ENCODE data around the gene TMEM35B.
"Not testable (repeated sequence)": the region's sequence is repeated elsewhere in the genome, so short reads cannot be mapped to it uniquely, and the experiment has no call there.

The TMEM35B gene

DNA sequence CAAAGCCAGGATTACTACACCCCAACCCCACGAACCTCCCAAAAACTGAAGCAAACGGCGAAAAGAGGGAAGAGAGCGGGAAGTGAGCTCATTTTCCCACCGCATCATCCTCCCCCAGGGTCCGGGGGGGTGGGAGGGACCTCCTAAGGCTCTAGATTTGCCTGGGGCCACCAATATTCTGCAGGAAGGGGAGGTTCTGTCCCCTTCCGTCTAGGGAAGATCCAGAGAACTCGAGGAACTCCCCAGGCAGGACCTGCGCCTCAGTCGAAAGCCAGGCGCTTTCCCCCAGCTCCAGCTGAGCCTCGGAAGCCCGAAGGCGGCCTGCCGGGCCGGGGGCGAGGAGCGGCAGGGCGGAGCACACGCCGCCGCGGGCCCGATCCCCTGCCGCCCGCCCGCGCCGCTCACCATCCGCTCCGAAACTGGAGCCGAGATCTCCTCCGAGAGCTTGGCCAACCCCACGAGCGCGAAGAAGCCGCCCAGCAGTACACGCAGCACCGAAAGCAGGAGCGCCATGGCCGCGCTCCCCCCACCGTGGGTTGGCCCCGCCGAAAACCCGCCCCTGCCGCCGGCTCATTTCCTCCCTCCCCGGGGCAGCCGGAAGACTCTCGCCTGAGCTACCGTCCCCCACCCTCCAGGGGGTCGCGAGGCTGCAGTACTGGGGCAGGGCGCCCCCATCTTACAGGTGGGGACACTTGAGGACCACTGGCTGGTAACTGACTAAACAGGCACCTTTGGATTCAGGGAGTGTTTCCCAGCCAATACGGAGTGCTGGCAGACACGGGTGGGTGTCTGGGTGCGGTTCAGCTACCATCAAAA, at the start of gene TMEM35B:
Gene TMEM35B, minus strand, starts transcription at position 555 of the 816 bp plus-strand sequence. Its CDS starts 42 bp downstream, at position 513.
- peak; percentile 43 for DNase-seq (ENCODE audit: low read depth)

DNA sequence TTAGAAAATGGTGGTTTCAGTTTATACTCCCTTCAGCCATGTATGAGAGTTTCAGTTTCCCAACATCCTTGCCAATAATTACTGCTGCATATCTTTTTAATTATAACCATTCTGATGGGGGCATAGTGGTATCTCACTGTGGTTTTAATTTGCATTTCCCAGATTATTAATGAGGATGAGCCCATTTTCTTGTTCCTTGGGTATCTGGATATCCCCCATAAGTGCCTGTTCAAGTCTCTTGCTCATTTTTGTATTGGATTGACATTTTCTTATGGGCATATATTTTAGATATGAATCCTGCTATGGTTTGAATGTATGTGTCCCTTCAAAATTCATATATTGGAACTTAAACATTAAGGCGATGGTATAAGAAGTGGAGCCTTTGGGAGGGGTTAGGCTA, 48.2 kb upstream of the TMEM35B start:
- DNase-seq (ENCODE audit: low read depth) = no peak

DNA sequence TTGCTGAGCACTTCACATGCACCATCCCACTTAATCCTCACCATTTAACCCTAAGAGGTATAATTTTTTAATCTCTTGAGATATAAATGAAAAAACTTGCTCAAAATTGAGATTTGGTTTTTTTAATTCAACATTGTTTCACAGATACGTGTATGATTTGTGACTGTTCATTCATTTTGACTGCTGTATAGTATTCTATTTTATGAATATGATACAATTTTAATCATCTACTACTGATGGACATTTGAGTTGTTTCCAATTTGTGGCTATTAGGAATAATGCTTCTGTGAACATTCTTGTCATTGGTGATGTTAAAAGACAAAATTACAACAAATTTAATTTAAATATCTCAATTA, 47.2 kb upstream of the TMEM35B start:
- no peak for DNase-seq (ENCODE audit: low read depth)

DNA sequence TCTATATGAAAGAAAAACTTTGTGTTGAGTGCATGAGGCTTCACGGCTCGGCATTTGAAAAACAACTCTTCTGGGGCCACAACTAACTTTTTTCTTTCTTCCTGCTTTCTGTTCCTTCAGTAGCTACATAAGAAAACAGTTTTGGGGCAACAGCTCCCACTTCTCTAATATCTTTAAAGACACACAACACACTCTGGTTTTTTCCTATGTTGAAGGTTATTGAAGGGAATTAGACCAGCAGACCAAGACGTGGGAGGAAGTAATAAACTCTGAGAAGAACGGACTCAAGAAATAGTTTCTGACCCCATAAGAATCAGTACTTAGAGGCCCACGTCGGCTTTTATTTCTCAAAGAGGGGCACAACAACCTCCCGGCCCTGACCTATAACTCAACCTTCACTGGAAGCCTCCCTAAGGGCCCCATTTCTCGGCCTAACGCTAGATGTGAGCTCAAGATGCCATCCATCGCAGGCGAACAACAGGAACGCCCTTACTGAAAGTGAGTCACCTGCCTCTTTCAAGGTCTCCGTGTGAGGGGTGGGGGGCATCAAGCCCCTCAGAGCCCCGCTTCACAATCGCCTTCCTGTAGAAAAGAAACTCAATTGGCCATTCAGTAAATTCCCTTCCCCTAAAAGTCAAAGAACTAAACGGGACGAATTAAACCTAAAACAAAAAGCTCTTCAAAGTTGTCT, 45.8 kb upstream of the TMEM35B start:
- peak; percentile 20 for DNase-seq (ENCODE audit: low read depth)

DNA sequence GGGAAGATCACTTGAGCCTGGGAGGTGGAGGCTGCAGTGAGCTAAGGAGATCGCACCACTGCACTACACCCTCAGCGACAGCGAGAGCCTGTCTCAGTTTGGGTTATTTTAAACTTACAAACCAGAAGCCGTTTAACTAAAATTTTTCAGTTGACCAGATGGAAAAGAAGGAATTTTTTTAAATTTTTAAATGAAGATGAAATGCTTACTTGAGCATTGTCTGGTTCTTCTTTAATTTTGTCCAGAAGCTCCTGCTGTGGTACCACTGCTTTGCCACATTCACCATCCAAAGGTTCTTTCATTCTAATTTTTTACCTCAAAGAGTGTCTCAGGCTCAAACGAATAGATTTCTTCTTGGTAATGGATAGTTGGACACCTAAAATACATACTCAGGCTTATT, 45.2 kb upstream of the TMEM35B start:
- DNase-seq (ENCODE audit: low read depth) = no peak

DNA sequence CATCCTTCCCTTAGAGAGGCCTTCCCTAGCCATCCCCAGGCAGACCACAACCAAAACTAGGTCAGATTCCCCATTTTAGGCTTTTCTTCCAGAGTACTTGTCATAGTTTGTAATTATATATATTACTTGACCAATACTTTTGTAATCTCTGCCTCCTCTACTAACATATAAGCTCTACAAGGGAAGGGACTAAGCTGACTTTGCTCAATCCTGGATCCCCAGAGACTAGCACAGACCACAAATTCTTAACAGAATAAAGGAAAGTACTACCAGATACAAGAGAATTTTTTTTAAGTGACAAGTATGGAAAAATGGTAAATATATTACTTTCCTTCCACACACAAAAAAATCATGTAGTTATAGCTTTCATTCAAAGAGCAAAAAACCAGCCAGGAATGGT, 44.6 kb upstream of the TMEM35B start:
- no peak for DNase-seq (ENCODE audit: low read depth)

DNA sequence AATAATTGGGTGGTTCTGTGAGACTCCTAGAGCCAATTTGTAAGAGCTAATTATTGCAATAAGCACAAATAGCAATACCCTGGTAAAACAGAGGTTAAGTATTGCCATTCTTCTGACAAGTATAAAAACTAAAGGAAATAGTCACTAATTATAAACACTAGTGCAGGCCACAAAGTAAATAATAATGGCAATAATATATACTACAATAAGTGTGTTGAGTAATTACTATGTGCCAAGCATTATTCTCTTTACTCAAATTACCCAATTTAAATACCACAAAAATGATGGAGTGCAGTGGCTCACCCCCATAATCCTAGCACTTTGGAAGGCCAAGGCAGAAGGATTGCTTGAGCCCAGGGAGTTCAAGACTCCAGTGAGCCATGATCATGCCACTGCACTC, 31.3 kb upstream of the TMEM35B start:
- no peak for DNase-seq (ENCODE audit: low read depth)

DNA sequence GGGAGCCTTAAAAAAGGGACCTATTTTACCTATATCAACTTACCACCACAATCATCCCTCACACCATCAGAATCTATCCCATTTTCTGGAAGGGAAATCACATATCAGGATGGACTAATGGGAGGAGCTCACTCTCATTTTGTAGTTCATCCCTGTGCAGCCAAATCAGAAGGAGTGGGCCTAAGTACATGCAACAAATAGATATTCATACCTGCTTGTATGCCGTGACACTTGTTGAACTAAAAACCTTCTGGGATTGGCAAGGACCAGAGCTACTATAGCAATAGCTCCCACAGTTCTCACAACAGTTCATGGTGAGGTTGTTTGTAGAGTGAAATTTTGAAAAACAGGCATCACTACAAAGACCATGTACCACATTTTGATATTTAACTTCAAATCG, 29.3 kb upstream of the TMEM35B start:
- no peak for DNase-seq (ENCODE audit: low read depth)

DNA sequence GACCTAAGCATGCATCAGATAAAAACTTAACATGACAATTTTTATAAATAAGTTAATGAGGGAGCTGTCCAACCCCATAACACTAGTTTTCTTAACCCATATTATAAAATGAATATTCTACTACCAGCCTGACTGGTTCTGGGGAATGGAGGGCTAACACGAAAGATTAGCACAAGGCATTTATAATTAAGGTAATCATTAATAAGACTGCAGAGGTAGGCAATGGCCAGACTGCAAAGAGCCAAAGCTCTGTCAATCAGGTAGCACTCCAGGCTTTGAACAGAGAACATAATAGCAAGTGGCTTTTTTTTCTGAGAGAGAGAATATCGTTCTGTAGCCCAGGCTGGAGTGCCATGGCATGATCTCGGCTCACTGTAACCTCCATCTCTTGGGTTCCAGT, 20.6 kb upstream of the TMEM35B start:
- no peak for DNase-seq (ENCODE audit: low read depth)

DNA sequence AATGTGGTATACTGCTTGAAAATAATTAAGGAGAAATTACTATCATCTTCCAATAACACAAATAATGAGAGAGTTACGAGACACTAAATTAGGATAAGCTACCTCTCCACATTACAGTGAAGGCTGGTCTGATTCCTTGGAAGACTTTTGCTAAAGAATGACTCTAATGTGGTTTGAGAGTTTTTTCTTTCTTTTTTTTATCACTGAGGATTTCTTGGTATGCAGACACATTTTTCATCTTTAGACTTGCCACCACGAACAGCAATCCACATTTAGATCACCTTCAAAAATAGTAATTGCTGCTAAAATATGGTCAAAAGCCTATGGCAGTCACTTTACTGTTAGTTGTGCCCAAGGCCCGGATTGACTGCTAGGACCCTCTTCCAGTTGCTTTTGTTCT, 16.6 kb upstream of the TMEM35B start:
- DNase-seq (ENCODE audit: low read depth) = no peak

DNA sequence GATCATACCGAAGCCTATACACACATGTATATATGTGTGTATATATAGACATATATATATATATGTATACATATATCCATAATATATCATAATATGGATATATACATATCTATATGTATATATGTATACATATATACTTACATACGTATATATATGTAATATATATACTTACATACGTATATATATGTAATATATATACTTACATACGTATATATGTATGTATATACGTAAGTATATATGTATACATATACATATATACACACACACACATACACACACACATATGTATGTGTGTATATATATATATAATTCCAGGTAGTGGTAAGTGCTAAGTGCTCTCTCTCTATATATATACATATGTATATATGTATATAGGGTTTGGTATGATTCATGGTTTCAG, 9.7 kb upstream of the TMEM35B start:
- DNase-seq (ENCODE audit: low read depth) = no peak

DNA sequence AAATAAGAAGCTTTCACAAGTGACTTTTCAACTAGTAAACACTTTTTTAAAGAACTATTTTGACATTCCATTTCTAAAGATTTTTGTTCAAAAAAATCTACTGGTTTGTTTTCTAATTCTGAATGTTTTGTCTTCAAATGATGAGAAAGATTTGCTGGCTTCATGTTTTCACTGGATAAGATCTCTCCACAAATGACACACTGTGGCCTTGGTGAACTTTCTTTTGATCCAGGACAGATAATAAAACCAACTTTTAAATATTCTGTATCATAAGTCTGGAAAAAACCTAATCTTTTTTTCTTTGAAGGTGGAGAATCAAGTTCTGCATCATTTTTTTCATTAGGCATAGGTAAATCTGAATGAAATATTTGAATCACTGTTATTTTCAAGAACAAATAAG, 3.4 kb upstream of the TMEM35B start:
- no peak for DNase-seq (ENCODE audit: low read depth)

DNA sequence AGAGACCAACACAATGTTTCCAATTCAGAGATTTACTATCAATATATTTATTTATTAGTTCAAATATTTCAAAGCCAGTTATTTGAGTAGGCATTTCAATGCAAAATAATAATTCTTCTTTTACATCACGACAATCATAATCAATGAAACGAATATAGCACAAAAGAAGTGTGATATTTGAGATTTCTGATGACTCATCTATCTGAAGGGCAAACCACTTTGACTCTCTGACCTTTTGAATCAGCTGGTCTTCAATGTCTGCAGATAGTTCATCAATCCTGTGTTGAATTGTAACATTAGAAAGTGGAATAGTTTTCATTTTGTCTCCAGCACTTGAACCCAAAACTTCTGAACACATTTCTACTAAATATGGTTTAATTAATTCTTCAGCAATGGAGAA, 3.0 kb upstream of the TMEM35B start:
- no peak for DNase-seq (ENCODE audit: low read depth)

DNA sequence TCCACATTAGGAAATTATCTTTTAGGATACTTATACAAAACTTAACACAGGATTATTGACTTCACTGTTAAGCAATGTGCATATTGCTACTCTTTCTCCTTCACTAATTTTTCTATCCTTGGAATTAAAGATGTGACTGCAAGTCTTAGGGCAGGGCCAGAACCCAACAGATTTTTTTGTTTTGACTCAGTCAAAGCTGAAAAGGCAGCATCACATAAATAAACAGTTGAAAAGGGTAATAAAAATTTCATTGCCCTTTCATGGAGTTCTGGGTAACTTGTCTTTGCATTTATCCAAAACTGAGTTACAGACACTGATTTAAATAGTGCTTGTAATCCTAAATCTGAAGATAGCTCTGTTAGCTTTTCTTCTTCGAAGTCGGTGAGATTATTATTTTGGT, 1.9 kb upstream of the TMEM35B start:
- peak; percentile 11 for DNase-seq (ENCODE audit: low read depth)

DNA sequence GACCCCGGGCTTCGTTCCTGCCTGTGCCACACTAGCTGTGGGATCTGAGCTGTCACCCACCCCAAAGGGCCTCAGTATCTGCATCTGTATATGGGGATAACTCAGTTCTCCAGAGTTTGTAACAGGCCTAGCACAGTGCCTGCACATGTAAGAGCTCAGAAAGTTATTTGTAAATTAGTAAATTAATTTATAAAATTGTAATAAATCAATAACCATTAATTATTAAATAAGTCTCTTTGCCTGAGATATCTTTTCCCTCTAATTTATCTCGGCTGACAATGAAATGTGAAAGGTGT, 410 bp upstream of the TMEM35B start:
- not testable (repeated sequence) for DNase-seq (ENCODE audit: low read depth)

DNA sequence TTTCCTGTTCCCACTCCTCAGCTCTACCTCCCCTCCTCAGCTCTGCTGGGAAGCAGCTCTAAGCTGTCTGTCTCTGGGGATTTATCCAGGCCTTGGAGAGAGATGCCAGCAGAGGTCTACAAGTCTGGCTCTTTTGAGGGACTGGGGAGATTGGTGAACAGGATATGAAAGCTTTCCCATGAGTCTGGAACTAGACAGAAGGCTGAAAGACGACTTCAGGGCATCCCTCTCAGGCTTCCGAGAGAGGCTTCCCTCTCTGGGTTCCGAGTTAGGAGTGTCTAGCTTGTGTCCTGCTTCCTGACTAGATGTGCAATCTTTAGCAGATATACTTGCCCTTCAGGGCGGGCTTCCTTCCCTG, 733 bp downstream of the TMEM35B start:
- DNase-seq (ENCODE audit: low read depth) = peak; percentile 13

DNA sequence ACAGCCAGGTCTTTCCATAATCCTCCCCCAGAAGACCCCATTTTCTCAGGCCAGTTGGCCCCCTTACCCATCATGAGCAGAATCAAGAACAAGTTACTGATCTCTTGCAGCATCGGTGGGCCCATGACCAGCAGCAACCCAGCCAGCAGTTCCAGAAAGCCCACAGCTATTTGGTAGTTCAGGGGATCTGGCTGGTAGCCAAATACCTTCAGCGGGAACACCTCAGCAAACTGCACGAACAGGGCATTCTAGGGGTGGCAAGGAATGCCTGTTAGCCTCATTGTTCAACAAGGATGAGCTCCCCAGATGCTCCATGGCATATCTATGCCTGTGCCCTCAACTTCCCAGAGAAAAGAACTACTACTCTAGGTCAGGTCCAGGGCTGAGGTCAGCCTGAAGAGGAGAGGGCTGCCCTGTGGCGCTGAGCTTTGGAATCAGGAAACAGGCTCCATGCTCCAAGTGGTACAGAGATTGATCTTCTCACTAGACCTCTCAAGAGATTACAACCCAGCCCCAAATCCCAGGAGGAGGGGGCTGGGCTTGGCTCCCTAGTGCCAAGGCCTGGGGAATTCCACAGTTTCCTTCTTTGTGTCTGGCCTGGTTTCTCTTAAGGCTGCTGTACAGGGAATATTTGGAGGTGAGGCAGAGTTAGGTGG, 1.3 kb downstream of the TMEM35B start:
- no peak for DNase-seq (ENCODE audit: low read depth)

DNA sequence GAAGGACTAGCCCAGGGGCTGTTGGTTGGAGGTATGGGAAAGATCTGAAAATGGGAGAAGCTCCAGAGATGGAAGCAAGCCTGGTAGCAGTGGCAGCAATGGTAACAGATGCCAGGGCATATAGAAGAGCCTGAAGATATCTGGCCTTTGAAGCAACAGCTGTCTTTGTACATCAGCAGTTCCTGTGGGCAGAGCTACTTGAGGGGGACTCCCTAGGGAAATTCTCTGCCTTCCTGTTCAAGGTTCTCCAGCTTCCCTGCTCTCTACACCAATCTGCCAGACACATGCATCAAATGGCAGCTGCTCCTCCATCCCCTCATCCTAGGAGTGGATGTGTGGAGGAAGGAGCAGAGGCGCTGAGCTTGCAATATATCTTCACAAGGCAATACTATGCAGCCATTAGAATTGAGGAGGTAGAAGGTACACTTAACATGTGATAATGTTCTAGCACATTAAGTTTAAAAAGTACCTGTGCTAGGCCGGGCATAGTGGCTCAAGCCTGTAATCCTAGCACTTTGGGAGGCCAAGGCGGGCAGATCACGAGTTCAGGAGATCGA, 2.2 kb downstream of the TMEM35B start:
- no peak for DNase-seq (ENCODE audit: low read depth)

DNA sequence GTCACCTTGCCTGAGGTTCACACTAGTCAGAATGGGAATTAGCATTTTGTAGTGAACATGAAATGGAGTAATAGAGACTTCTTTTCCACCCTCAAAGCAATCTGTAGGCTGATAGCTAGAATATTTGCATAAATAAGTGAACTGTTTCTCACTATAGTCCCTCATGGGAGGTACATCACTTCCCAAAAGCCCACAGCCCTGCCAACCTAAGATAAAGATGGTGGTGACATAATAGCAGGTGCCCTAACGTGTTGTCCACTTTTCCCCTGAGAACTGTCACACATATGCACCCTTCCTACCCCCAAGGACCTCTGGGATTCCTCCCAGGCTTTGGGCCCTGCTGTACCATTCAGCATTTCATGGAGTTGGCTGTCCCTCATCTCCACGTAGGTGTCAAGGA, 4.4 kb downstream of the TMEM35B start:
- DNase-seq (ENCODE audit: low read depth) = no peak

DNA sequence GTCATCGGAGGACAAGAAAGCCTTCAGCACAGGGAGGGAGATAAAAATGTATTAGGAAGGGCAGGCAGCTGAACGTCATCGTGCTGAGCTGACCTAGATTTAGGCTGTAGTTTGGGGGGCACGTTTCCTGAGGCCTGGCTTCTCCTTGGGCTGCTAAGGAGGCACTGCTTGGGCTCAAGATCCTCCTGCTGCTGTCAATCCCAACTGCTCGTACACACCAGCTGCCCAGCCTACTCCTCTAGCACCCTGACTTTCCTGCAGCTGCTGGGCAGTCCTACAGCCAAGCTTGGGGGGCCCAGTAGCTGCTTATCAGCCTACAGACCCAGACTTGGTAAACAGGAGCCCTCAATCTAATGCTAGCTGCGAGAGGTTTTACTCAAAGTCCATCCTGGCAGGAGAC, 6.2 kb downstream of the TMEM35B start:
- DNase-seq (ENCODE audit: low read depth) = no peak

DNA sequence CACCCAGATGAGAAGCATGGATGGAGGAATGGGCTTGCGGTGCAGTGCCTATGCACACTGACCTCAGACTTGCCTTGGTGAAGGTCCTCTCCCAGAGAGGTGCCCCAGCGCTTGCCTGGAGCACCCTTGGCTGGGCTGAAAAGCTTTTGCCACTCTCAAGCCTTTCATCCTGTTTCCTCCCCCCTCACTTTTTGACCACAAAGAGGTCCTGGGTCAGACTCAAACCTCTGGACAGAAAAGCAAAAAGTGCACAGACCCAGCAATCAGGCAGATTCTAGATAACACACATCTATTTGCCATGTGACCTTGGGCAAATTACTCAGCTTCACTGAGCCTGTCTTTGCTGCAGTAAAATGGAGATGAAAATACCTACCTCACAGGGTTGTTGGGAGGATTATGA, 7.3 kb downstream of the TMEM35B start:
- no peak for DNase-seq (ENCODE audit: low read depth)

DNA sequence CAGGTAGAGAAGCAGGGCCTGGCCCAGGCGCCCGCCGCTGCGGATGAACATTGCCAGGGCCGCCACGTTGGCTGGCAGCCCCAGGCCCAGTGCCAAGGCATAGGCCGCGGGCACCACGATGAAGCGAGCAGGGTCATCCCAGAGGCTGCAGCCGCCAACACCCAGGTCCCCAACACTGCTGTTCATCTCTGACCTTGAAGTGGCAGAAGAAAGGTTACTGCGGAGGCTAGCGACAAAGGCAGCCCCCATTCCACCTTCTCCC, 8.0 kb downstream of the TMEM35B start:
- DNase-seq (ENCODE audit: low read depth) = no peak

DNA sequence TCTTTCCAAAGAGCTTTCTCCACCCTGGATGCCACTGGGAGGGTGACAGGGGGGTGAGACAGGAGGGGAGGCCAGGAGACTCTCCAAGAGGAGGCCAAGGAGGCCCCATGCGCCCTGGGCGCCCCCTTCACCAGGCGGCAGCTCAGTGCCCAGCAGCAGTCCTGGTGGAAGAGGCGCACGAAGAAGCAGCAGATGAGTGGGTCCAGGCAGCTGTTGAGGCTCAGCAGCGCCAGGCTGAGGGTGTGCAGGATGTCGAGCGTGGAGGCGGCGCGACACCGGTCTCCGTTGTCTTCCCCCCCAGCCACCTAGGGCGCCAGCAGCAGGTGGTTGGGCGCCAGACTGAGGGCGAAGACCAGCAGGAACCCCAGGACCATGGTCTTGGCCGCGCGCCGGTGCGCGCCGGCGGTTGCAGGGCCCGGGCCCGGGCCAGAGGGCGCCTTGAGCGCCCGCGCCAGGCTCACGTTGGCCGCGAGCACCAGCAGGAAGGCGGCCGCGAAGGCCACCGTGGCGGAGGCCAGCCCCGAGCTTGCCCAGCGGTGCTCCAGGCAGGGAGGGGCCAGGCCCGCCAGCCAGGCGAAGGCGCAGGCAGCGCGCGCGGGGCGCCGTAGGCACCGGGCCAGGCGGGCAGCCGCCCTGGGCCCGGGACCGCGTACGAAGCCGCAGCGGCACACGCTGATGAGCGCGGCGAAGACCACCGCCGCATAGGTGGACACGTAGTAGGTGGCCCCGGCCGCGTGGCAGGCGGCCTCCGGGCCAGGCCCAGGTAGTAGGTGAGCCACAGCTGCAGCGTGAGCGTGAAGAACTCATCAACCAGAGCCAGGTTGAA, 8.6 kb downstream of the TMEM35B start:
- DNase-seq (ENCODE audit: low read depth) = no peak

Data from stromal cell of bone marrow (primary cell).